Measurements from ENCODE around the gene CEP76.
"Not testable (repeated sequence)": the region's sequence is repeated elsewhere in the genome, so short reads cannot be mapped to it uniquely, and the experiment has no call there.

The CEP76 gene

DNA sequence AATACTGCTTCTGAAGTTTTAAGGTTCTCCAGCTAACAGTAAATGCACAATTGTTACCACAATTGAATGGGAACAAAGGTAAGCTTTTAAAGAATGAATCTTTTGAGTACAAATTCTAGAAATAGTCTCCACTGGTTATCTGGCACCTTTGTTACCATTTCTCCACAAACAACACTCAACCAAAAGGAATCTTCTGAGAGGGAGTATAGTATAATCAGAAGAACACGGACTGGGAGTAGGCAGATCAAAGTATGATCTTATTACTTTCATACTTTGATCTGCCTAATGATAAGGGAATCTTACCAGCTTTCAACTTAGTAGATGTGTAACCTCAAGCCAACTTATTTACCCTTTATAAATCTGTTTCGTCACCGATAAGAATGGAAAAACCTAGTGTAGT is 1.4 kb downstream of the CEP76 start:
- DNase-seq: no peak

DNA sequence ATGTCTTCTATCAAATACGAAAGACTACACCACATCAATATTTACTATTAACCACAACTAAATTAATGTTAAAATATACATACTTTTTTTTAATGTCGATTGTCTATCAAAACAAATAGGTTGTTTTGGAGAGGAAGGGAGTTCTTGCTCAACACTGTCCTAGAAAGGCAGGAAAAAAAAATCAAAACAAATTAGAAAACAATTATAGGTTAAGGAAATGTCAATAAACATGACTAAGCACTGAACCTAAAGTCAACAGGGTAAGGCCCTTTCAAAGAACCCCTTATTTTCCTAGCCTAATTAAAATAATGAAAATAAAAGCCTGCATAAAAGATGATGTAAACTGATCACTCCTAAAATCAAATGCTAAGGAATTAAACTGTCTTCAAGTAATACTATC is 2.8 kb downstream of the CEP76 start:
- DNase-seq: no peak

DNA sequence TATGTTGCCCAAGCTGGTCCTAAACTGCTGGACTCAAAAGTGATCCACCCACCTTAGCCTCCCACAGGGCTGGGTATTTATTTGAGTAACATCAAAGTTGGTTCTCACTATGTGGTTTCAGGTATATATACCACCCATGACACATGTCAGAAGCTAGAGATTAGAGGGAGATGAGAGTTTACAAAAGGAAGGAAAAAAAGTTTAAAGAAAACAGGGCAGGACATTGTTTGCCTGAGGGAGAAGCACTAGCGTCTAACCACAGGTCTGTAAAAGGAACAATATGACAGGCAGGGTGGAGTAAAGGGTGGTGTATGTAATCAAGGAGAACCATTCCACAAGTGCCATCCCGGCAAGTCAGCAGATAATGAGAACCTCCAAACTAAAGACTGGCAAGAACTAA is 8.5 kb downstream of the CEP76 start:
- DNase-seq: peak; percentile 53

DNA sequence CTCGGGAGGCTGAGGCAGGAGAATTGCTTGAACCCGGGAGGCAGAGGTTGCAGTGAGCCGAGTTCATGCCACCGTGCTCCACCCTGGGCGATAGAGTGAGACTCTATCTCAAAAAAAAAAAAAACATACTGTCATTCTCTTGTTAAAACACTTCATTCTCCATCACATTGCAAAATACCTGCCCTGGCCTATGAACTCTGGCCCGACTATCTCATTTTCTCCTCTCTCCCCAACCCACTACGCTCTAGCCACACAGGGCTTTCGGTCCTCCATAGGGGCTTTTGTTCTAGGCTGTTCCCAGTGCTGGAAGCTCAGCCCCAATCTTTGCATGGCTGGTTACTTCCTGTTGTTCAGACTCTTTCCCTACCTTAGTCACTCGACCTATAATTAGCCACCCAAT is 10.3 kb downstream of the CEP76 start:
- no peak for DNase-seq

DNA sequence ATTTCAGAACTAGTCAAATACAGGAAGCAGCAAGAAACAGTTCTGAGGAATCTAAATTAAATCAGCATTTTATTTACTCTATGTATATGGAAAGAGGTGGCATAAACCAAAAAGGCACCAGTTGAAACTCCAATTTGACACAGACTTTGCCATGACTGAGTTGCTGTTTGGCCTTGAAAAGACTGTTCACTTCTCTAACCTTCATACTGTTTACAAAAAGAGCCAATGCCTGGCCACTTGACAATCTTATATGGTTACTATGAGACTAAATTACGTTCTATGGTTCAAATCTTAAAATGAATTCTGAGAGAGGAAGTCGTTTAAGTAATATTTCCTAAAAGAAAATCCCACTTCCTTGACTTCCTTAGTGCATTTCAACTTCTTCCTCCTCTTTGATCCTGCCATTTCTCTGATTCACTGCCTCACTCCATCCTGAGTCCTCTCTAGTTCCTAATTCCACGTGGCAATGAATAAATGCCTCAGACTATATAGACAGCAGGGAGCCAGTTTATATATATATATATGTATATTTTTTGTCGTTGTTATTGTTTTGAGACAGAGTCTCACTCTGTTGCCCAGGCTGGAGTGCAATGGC is 13.2 kb downstream of the CEP76 start:
- no peak for DNase-seq

DNA sequence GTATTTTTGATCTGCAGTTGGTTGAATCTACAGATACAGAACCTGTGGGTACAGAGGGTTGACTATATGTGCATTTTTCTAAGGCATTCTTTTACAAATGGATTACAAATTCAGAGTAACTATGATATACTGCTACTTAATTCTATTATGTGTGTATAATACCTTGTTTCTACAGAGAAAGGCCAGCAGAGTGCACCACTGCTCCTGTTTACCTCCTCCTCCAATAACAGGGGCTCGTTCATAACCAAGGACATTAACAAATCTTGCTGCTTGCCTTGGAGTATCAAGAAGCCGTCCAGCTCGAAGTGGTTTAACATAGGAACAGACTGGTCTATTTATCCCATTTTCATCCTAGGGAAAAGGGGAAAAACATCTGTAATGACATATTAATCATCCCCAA is 16.4 kb downstream of the CEP76 start:
- DNase-seq: peak; percentile 16

DNA sequence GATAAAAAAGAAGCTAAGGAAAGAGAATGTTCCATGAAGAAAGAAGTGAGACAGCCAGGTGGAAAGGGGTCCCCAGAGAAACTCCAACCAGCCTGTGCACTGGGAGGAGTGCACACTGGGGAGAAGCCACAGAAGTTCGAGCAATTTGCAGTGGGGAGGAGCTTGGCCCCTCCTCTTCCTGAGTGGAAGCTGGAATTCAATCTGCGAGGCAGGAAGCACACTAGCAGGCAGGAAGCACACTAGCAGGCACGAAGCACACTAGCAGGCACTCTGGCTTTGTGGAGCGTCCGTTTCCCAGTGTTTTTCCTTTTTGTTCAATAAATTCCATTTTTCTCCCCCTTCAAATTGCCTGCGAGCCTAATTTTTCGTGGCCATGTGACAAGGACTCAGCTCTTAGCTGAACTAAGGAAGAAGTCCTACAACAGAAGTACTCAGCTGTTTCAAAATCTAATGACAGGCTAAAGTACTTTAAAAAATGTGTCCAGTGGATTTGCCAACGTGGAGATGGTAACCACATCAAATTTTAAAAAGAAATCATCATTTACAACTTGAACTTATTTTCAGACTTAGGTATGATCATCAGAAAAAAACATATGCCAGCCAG is 23.2 kb downstream of the CEP76 start:
- no peak for DNase-seq

DNA sequence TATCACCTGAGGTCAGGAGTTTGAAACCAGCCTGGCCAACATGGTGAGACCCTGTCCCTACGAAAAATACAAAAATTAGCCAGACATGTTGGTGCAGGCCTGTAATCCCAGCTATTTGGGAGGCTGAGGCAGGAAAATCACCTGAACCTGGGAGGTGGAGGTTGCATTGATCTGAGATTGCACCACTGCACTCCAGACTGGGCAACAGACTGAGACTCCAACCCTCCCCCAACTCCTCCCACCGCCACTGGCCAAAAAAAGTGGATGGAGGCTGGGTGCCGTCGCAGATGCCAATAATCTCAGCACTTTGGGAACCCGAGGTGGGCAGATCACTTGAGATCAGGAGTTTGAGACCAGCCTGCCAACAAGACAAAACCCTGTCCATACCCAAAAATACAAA is 34.5 kb downstream of the CEP76 start:
- DNase-seq: no peak

DNA sequence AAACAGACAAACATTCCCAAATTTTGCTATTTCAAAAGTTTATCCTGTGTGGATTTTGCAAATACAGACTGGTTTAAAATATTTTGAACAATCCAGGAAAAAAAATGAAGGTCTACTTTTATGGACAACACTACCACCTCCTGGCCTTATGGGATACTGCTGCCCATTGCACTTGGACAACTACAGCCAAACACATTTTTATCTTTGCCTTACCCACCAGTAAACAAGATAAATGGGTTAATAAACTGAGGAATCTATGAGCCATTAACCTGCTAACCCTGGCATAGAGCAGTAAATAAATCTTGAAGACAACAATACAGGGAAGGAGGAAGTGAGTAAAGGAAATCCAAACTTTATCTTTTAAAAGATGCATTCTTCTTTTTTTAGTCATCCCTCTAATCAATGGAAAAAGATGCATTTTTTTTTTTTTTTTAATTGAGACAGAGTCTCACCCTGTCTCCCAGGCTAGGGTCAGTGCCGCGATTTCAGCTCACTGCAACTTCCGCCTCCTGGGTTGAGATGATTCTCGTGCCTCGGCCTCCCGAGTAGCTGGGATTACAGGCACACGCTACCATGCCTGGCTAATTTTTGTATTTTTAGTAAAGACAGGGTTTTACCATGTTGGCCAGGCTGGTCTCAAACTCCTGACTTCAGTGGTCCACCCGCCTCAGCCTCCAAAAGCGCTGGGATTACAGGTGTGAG is 42.5 kb downstream of the CEP76 start:
- peak; percentile 55 for DNase-seq

DNA sequence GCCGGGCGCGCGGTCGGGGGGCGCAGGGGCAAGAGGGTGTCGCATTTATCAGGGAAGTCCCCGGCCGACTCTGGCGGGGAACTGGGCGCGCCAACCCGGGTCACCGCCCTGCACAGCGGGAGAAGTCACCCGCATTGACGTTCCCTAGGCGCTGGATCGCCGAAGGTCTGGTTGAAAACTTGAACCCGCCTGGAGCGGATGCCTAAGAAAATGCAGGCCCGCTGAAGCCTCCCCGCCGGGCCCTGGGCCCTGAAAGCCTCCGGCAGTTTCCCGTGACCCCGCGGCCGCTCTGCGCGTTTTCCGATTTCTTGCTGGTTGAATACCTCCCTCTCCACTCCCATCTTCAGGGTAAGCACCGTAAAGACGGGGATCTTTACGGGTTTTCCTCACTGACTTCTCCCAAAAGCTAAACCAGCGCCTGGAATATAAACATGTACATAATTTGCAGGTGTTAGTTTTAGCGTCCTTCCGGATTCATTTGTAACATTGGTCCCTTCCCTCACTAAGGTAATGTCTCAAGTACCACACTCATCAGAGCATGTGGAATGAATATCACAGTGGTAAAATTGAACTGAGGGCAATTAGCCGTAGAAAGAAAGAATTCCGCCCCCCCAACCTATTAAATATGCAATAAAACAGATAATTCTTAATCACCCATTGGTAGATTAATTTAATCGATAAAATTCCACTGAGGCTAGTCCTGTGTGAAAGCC is 43.9 kb downstream of the CEP76 start:
- peak; percentile 18 for DNase-seq

DNA sequence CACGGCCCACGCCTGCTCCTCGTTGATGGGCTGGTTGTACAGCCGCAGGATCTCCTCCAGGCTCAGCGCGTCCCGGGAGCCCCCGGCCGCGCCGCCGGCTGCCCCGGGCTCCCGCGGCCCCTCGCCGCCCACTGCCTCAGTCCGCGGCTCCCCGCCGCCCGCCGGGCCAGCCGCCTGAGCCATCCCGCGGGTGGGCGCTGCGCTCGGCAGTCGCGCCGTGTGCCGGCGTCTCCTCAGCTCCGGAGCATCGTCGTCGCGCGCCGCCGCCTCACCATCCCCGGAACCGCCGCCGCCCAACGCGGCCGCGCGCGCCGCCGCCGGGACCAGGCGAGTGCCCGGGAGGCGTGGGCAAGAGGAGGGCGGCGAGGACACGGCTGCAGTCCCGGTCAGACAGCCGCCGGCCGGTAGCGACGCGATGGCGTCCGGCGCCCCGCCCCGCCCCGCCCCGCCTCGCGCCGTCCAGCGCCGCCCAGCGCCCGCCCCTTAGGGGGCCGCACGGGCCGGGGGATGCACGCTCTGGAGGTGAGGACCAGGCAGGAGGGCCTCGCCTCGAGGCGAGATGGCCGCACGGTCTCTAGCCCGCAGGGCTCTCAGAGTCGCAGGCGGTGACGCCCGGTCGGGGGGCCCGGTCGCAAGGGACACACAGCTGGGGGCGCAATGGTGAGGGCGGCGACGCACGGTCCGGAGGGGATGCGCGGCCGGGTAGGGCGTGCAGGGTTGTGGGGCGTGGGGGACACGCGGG is 44.7 kb downstream of the CEP76 start, which contains the start of gene SPIRE1:
Gene SPIRE1, minus strand, starts transcription at position 424 of the 742 bp plus-strand sequence. Its CDS starts 241 bp downstream, at position 183.
- DNase-seq: peak; percentile 44

DNA sequence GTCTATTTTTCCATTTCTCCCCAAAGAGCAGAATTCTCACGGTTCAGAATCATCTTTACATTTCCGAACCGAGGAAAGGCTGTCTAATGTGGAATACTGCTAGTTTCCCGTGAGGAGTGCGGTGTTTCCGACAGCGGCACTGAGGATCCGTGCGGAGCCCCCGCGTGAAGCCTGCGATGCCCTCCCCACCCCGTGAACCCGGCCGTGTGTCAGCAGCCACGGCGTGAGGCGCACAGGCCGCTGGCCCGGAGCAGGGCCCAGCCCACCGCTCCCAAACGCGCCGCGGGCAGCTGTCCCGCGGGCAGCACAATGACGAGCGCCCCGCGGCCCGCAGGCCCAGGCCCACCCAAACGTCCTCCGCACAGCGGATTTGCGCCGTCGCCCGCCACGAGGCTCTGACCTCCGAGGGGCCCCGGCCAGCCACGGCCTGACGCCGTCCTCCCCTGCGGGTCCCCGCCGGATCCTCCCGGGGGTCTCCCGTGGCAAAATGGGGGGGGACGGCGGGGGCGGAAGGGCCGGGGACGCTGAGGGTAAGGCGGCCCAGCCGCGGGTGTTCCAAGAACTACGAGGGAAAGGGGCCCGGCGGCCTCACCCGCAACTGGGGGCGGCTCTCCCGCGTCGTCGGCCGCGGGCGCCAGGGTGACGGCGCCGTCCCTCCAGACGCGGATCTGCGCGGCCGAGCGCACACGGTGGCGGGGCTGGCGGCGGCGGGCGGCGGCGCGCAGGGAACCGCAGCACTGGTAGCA is 45.4 kb downstream of the CEP76 start:
- peak; percentile 30 for DNase-seq

DNA sequence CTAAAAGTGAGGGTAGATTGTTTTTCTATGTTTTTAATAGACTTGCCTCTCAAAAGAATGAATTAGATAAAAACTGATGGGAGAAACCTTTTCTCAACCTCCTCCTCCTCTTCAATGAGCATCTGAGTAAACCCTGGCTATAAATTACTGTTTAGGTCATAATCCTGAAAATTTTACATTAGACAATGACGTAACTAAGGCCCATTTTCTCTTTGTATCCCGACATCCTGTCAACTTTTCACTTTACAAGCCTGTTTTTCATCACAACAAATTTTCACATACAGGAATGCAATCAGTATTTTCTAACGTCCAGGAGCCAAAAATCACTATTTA is 46.0 kb downstream of the CEP76 start:
- DNase-seq: no peak

DNA sequence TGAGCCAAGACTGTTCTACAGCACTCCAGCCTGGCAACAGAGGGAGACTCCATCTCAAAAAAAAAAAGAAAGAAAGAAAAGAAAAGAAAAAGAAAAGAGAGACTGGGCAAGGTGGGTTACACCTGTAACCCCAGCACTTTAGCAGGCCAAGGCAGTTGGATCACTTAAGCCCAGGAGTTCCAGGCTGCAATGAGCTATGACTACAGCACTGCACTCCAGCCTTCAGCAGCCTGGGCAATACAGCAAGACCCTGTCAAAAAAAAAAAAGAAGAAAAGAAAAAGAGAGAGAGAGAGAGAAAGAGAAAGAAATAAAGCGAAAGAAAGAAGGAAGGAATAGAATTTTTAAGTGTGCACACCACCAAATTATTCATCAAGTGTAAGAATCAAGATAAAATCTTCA is 47.6 kb downstream of the CEP76 start:
- DNase-seq: no peak

DNA sequence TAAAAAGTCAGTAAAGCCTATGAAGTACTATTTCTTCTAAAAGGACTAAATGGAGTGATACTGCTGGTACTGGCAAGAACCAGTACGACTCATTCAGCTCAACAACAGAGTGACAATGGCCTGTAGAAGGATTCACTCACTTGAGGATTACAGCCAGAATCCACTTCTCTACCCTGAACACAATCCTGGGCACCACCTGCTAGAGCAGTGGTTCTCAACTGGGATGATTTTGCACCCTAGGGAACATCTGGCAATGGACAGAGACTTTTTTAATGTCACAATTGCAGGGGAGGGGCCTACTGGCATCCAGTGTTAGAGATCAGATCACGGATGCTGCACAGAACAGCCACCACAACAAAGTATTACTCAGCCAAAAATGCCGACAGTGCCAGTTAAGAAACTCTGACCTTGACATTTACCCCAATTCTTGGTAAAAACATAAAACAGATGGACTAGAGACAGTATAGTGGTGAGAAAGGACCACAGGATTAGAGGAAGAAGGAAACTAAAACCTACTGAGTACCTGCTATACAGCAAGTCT is 49.6 kb downstream of the CEP76 start:
- peak; percentile 63 for DNase-seq

DNA sequence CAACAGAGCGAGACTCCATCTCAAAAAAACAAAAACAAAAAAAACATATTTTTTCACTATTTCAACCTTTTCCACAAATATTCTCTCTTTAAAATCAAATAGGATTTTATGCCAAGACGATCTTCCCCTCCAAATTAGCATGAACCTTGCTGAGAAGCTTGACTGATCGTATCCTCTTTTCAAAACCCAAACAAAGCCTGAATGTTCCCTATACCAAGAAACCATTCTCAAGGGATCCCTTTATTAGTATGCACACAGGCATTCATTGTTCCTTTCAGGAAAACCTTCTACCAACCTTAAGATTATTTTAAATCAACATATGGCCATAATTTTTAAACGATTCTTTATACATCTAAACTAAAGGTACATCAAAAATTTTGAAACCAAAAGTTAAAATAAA is 50.9 kb downstream of the CEP76 start:
- no peak for DNase-seq

DNA sequence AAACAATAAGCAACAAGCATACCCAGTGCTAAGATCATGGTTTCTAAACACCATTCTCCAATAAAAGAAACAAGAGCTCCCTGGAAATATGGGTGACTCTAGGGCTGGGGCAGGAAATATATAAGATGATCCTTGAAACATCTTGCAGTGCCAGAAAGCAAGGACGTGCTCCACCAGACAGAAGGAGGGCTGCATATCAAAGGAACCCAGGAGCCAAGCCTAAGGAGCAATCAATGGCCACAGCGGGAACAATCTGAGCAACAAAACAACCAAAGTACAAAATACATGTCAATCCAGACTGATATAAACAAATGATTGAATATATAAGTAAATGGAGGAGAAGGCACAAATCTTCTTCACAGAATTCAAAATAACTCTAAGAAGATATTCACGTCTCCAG is 54.8 kb downstream of the CEP76 start:
- no peak for DNase-seq

DNA sequence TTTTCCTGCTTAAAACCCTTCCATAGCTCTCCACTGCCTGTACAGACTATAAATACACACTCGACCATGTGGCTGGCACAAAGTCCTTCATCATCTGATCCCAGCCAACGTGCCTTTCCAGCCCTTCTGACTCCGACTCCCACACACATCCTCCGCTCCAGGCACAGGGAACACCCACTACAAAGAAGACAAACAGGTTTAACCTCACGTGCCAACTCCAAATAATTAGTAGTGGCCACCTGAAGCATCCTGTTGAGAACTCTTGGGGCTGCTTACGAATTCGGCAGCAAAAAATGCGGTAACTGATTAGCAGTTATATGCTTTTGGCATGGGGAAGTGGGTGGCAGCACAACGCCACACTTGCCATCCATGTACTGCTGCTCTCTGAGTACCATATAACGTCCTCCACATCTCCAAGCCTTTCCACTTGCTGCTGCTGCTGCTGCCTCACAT is 56.7 kb downstream of the CEP76 start:
- DNase-seq: no peak

DNA sequence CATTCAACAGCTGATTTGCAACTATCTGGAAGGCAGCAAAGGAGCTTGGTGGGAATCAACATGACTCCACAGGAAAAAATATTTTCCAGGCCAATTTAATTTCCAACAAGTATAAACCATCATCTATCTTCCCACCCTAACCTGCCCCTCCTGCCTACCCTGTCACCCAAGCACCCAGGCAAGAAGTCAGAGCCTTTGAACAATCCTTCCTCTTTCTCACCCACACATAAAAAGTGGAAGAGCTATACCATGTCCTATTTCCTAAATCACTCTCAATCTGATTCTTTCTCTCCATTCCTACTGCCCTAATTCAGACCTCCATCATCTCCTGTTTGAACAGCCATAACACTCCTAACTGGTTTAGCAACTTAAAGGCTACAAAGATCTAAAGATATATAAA is 57.3 kb downstream of the CEP76 start:
- no peak for DNase-seq

DNA sequence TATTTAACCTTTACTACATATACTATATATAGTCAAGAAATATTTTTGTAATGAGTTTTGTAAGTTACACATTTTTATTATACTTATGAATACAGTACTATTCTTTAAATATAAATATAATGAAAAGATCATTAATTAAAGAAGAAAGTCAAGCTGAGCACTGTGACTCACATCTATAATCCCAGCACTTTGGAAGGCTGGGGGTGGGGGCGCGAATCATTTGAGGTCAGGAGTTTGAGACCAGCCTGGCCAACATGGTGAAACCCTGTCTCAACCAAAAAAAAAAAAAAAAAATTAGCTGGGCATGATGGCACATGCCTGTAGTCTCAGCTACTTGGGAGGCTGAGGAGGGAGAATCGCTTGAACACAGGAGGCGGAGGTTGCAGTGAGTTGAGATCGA is 58.8 kb downstream of the CEP76 start:
- DNase-seq: not testable (repeated sequence)

DNA sequence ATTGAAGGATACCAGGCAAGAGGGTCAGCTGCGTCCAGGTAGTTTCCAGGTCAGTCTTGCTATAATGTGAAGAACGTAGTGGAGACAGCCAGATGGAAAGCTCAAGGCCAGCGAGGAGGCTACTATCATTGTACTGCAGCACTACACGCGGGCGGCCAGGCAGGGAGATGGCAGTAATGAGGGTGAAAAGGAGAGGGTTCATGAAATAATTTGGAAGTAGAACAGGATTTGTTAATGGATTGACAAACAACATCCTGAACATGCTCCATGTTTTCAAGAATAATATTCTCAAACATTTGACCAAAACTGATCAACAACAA is 61.7 kb downstream of the CEP76 start:
- no peak for DNase-seq
